NT2/D1 (cell line): Measurements from ENCODE around the gene ALDH9A1.

Experiments
- SUZ12 ChIP-seq: IDR thresholded peaks from 2 replicates; pipeline ENCODE4 v1.6.1; 2011; ENCODE audit not compliant: insufficient read length, insufficient read depth; ENCODE audit errors: extremely low read depth
- ZNF274 ChIP-seq: IDR thresholded peaks from 2 replicates; pipeline ENCODE4 v1.6.1; 2011; ENCODE audit warnings: mild to moderate bottlenecking, low read depth, low read length

- TF ChIP-seq SUZ12 = no peak
- no peak for TF ChIP-seq ZNF274
These were observed at the start of gene ALDH9A1 for GRCh38 chr1:165697881-165698760.
